A673 (cell line): ENCODE measurements around the gene HTN1. TPM values are rescaled to one million over a fixed set of nuclear protein-coding genes. Genes with fewer than 3 reads are reported as not detected.
"Not testable (repeated sequence)": the region's sequence is repeated elsewhere in the genome, so short reads cannot be mapped to it uniquely, and the experiment has no call there.

Experiments
- BruUV-seq: library from RNA; stranded (reverse); fragments of 400-500 nt; replicated peaks from 2 replicates; lab custom pipeline; 2021; lab: Mats Ljungman, UMichigan
- CTCF ChIA-PET: fragments of 300-600 bp; sonication (Branson Sonifier 250); formaldehyde crosslinking; loops from one replicate; lab custom pipeline; 2022; ENCODE audit warnings: antibody characterized with exemption; lab: Charles Lee
- POLR2A ChIA-PET: fragments of 300-600 bp; sonication (Branson Sonifier 250); formaldehyde crosslinking; loops from one replicate; lab custom pipeline; 2022; ENCODE audit warnings: antibody characterized with exemption; ENCODE audit not compliant: low non-redundant PET; lab: Charles Lee
- DNase-seq: peaks from one replicate; pipeline ENCODE4 v3.0.0-alpha.2; 2015; ENCODE audit warnings: low spot score
- H3K27ac ChIP-seq: fragments of 200-600 bp; sonication (generic); 2 replicates; pipeline ENCODE4 v1.5.1; 2016; ENCODE audit warnings: mixed run types, low read depth, mild to moderate bottlenecking, mixed read lengths, antibody characterized with exemption, low read length; ENCODE audit not compliant: poor library complexity, severe bottlenecking
- H3K27me3 ChIP-seq: fragments of 200-600 bp; sonication (generic); replicated peaks from 2 replicates; pipeline ENCODE4 v1.6.1; 2017; ENCODE audit warnings: mixed run types, low read depth, mild to moderate bottlenecking, mixed read lengths, antibody characterized with exemption, low read length; ENCODE audit not compliant: insufficient read depth, poor library complexity
- H3K36me3 ChIP-seq: fragments of 200-600 bp; sonication (generic); 2 replicates; pipeline ENCODE4 v1.6.1; 2016; ENCODE audit warnings: mixed run types, mild to moderate bottlenecking, mixed read lengths, antibody characterized with exemption, low read length; ENCODE audit not compliant: insufficient read depth, poor library complexity, severe bottlenecking
- H3K4me1 ChIP-seq: fragments of 200-600 bp; sonication (generic); 2 replicates; pipeline ENCODE4 v1.6.1; 2017; ENCODE audit warnings: mixed run types, mild to moderate bottlenecking, mixed read lengths, antibody characterized with exemption, low read length; ENCODE audit not compliant: insufficient read depth, poor library complexity, severe bottlenecking
- H3K4me3 ChIP-seq: fragments of 200-600 bp; sonication (generic); 2 replicates; pipeline ENCODE4 v1.5.1; 2016; ENCODE audit warnings: low read depth, mixed run types, mild to moderate bottlenecking, mixed read lengths, low read length; ENCODE audit not compliant: poor library complexity, severe bottlenecking
- H3K9me3 ChIP-seq: fragments of 200-600 bp; sonication (generic); 2 replicates; pipeline ENCODE4 v1.6.1; 2016; ENCODE audit warnings: mixed run types, low read depth, mild to moderate bottlenecking, mixed read lengths, antibody characterized with exemption, low read length; ENCODE audit not compliant: poor library complexity, severe bottlenecking
- EZH2 ChIP-seq: fragments of 200-600 bp; sonication (generic); IDR thresholded peaks from 2 replicates; pipeline ENCODE4 v1.6.1; 2017; ENCODE audit warnings: borderline replicate concordance, low read depth, mild to moderate bottlenecking, mixed read lengths, antibody characterized with exemption, low read length; ENCODE audit not compliant: poor library complexity, severe bottlenecking
- intact Hi-C: fragments of 100-400 bp; cut with micrococcal nuclease; formaldehyde crosslinking; loops from one replicate; pipeline ENCODE4 v1.10.0; 2022; ENCODE audit not compliant: unreplicated experiment
- total RNA-seq: library from RNA; stranded (reverse); gene quantifications from 2 replicates; pipeline ENCODE4 v1.2.3, GENCODE V29; 2021
- TF ChIP-seq, protein P1 (sequence below): fragments of 300-800, 200-600 bp; sonication (generic); conservative IDR thresholded peaks from 2 replicates; pipeline ENCODE4 v1.5.1; 2017; ENCODE audit warnings: low read depth, mild to moderate bottlenecking, antibody characterized with exemption, low read length, moderate library complexity, mixed read lengths

Gene HTN1
- total RNA-seq, 1 experiment from 2014 or later: not detected

- CTCF ChIA-PET: no interaction called here
- intact Hi-C loops: no loop called here
These were observed 27.0 kb upstream of the HTN1 start for GRCh38 chr4:70023218-70023617.

DNA sequence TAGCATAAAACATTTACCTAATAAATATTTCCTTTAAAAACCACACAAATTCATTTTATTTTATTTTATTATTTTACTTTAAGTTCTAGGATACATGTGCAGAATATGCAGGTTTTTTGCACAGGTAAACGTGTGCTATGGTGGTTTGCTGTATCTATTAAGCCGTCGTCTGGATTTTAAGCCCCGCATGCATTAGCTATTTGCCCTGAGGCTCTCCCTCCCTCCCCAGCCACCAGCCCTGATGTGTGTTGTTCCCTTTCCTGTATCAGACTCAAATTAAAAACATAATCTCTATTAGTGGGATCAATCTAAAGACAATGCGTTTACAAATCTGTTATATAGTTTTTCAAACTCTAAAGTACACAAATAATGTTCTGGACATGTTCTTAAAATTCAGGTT, 23.2 kb upstream of the HTN1 start:
- POLR2A ChIA-PET: no interaction called here
- H3K9me3 ChIP-seq: no peaks in the 10 kb centered on the region
- no peaks in the 10 kb centered on the region for H3K27me3 ChIP-seq
- no peak overlapping the region for H3K4me3 ChIP-seq
- no peaks in the 10 kb centered on the region for H3K4me1 ChIP-seq
- intact Hi-C loops: no loop called here
- BruUV-seq: no TSS peak
- CTCF ChIA-PET: no interaction called here
- TF ChIP-seq, protein P1, sequence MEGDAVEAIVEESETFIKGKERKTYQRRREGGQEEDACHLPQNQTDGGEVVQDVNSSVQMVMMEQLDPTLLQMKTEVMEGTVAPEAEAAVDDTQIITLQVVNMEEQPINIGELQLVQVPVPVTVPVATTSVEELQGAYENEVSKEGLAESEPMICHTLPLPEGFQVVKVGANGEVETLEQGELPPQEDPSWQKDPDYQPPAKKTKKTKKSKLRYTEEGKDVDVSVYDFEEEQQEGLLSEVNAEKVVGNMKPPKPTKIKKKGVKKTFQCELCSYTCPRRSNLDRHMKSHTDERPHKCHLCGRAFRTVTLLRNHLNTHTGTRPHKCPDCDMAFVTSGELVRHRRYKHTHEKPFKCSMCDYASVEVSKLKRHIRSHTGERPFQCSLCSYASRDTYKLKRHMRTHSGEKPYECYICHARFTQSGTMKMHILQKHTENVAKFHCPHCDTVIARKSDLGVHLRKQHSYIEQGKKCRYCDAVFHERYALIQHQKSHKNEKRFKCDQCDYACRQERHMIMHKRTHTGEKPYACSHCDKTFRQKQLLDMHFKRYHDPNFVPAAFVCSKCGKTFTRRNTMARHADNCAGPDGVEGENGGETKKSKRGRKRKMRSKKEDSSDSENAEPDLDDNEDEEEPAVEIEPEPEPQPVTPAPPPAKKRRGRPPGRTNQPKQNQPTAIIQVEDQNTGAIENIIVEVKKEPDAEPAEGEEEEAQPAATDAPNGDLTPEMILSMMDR: no peak
- TF ChIP-seq EZH2: no peak
- no peak for DNase-seq
- no peaks in the 10 kb centered on the region for H3K36me3 ChIP-seq
- H3K27ac ChIP-seq: no peak overlapping the region

More at GRCh38 chr4:70023218-70023617, 27.0 kb upstream of the HTN1 start:
- DNase-seq: no peak
- H3K27me3 ChIP-seq: no peaks in the 10 kb centered on the region
- H3K9me3 ChIP-seq: no peaks in the 10 kb centered on the region
- no peak overlapping the region for H3K4me3 ChIP-seq
- BruUV-seq: no TSS peak
- H3K27ac ChIP-seq: no peak overlapping the region
- no peaks in the 10 kb centered on the region for H3K4me1 ChIP-seq
- POLR2A ChIA-PET: no interaction called here
- H3K36me3 ChIP-seq: no peaks in the 10 kb centered on the region
- TF ChIP-seq, protein P1: no peak
- no peak for TF ChIP-seq EZH2

GRCh38 chr4:70028159-70028558, 22.1 kb upstream of the HTN1 start, which contains the start of gene HTN3:
TSS of gene HTN3 (plus strand) at chr4:70028459. CDS start at chr4:70030741, 2,282 bp downstream.
- H3K36me3 ChIP-seq, CTCF ChIA-PET, H3K4me1 ChIP-seq, H3K27me3 ChIP-seq, POLR2A ChIA-PET, H3K4me3 ChIP-seq, intact Hi-C loops, H3K27ac ChIP-seq, BruUV-seq, DNase-seq, H3K9me3 ChIP-seq: not testable (repeated sequence)

GRCh38 chr4:70037559-70037958, 12.7 kb upstream of the HTN1 start:
- BruUV-seq, POLR2A ChIA-PET, H3K4me1 ChIP-seq: not testable (repeated sequence)

GRCh38 chr4:70039928-70040327, 10.3 kb upstream of the HTN1 start:
- H3K9me3 ChIP-seq, H3K27ac ChIP-seq, H3K27me3 ChIP-seq, H3K4me1 ChIP-seq, DNase-seq, intact Hi-C loops, BruUV-seq, POLR2A ChIA-PET, H3K4me3 ChIP-seq, H3K36me3 ChIP-seq, CTCF ChIA-PET: not testable (repeated sequence)

More at GRCh38 chr4:70037559-70037958, 12.7 kb upstream of the HTN1 start:
- H3K36me3 ChIP-seq, H3K9me3 ChIP-seq, DNase-seq, H3K4me3 ChIP-seq, intact Hi-C loops, CTCF ChIA-PET, H3K27ac ChIP-seq, H3K27me3 ChIP-seq: not testable (repeated sequence)
